HG03159 (cell line): ENCODE results near the gene CDH16.

Experiments used
- ATAC-seq: cut with Tn5 transposase; IDR thresholded peaks from one replicate; pipeline ENCODE4 v1.9.1; 2021; ENCODE audit warnings: mild to moderate bottlenecking, moderate library complexity; ENCODE audit not compliant: unreplicated experiment

The CDH16 gene

GRCh38 chr16:66913711-66914110 lies 5.0 kb downstream of the CDH16 start:
- ATAC-seq, result no peak

- no peak for ATAC-seq
These were observed 5.6 kb downstream of the CDH16 start for GRCh38 chr16:66913081-66913480.

DNA sequence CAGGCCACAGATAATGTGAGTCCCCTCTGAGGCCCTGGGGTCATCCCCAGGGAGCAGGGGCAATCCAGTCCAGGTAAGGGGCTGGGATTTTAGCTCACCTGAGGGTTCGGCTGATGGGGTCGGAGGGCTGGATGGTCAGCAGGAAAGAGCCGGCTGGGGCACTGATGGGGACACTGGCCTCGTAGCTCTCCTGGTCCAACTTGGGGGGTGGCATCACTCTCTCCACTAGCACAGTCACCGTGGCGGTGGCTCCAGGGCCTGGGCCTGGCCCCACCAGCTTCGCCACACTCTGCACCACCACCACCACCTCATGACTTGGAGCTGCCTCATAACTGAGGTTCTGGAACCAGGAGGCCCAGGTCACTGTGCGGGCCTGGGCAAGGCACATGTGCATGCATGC lies 6.9 kb downstream of the CDH16 start:
- no peak for ATAC-seq

GRCh38 chr16:66911112-66911511 lies 7.6 kb downstream of the CDH16 start:
- ATAC-seq, result no peak

DNA sequence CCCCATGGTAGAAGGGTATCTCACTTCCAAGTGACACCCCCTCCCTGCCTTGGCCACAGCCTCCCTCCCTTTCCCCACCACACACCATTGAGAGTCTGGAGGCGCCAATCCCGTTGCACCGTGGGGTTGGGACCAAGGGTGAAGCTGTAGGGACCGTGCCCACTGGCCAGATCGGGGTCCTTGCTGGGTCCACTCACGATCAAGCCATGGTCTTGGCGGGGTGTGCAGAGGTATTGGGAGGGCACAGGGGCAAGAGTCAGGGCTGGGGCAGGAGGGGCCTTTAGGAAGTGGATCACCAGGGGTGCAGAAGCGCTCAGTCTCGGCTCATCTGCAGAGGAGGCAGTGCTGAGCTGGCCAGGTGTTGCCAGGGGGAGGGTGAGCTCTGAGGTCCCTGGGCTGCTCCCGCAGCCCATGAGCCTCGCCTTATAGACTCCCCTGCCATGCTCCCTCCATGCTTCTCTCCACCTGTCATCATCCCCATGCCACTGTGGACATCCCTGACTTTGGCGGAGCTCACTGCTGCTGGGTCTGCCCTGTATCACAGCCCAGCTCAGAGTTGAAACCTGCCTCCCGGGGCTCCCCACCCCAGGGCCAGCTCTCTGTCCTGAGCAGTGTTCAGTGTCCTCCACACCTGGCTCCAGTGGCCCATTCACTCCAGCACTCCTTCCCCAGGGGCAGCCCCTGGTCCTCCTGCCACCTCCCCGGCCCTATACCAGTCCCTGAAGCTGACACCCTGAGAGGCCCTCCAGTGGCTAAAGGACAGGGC lies 8.3 kb downstream of the CDH16 start:
- ATAC-seq, result no peak

GRCh38 chr16:66908762-66909559 lies 9.7 kb downstream of the CDH16 start:
- no peak for ATAC-seq

DNA sequence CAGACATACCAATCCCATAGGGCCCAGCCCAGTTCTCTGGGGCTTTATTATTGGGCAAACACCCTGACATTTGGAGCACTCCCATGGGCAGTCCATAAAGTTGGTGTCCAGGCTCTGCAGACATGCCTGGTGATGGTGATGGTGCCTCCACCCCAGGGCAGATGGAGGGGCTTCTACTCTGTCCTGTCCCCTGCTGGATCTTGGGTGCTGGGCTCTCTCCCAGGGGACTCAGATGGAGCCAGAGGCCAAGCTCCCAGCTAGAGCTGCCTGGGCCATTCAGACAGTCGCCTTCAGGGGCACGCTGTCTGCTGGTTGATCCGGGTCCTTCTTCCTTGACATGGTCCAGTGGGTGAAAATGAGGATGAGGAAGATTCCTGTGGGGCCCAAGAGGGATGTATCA lies 10.6 kb downstream of the CDH16 start:
- ATAC-seq, result no peak

DNA sequence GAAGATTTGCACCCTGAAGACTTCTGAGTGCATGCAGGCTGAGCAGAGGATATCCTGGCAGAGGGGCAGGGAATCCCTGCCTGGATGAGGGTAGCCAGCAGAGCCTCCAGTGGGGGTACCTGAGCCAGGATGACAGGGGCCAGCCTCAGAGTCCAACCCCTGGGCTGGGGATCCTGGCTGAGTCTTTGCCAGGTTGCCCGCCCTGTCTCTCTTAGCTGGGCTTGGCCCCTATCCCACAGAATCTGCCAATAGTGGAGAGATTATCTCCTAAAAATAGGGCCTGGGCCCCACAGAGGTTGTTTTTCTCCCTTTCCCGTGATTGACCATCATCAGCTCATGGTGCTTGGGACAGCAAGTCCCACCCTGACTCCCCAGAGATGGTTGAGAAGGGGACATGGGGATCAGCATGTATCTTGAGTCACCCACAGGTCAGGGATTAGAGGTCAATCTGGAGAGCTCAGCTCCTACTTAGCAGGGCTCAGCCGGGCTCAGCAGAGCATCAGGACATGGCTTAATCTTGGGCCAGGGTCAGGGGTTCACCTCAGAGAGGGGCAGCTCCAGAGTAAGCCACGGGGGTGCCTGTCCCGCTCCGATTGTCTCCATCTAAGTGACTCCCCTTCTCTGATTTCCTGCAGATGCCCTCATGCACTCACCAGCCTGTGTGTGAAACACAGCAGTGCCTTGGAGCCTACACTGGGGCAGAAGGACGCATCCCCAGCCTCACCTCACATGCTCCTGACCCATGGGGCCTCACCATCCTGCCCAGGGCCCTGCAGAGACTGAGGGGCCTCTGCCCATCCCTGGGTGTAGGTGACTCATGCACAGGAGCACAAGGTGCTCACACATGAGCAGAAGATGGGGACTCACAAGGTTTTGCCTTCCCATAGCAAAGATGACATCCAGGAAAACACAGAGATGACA lies 11.5 kb downstream of the CDH16 start:
- ATAC-seq, result no peak

DNA sequence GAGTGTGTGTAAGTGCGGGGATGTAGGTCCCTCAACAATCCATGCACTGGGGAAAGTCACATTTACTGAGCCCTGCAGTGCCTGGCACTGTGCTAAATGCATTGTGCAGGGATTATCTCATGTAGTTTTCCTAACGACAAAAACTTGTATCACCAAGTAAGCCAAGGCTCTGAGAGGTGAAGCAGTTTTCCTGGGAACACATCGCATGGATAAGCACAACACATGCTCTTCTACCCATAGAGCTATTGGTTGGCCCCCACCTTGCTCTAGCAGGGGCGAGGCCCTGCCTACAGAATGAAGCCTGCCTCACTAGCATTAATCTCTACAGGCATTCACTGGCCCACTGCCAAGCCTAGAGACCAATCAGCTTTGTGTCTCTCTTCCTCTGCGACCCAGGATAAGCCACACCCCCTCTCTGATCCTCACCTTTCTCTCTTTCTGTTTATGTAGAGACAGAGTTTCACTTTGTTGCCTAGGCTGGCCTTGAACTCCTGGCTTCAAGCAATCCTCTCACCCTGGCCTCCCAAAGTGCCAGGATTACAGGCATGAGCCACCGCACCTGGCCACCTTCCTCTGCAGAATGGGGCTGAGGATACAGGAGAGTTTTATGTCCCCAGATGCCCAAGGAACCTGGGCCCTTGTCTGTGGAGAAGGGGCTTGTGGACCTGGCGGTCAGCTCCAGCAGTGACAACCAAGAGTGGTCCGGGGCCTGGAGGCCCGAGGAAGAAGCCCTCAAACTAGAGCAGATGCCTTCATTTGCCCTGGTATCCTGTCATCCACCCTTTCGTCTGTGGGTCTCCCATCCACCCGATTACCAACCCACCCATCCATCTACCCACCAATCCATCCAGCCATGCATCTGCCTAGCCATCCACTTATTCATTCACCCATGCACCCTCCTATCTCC lies 12.8 kb downstream of the CDH16 start:
- ATAC-seq, result no peak

DNA sequence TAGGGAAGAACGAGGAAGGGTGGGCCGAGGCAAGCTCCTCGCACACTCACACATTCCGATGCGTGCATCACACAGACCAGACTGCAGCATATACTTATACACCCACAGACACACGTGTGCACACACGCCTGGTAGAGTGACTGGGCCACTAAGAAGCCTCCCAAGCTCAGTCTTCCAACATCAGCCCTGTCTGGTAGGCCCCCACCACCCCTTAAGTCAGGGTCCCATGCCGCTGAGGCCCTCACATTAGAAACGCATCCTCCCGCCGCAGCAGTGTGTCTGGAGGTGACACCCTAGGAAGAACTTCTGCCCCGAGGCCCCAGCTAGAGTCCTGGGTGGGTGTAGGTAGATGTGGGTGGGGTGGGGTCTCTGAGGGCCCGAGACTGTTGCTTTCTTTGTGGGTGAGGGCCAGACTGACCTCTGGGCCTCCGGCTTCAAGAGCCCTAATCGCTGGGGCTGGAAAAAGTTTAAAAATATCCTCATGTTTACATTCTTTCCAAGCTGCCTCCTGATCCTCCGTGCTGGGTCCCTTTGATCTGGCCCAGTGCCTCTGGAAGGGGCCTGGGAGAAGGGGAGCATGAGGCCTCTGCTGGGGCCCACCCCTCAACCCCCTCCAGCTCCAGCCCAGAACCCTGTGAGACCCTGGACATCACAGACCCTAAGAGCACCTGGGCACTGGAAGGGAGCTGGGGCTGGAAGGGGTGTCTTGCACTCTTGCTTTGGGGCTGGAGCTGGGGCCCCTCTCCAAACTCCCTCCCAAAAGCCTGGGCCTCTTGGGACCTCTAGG lies 13.6 kb downstream of the CDH16 start:
- ATAC-seq, result no peak

- ATAC-seq, result no peak
These were observed 14.2 kb downstream of the CDH16 start for GRCh38 chr16:66904428-66904845.

DNA sequence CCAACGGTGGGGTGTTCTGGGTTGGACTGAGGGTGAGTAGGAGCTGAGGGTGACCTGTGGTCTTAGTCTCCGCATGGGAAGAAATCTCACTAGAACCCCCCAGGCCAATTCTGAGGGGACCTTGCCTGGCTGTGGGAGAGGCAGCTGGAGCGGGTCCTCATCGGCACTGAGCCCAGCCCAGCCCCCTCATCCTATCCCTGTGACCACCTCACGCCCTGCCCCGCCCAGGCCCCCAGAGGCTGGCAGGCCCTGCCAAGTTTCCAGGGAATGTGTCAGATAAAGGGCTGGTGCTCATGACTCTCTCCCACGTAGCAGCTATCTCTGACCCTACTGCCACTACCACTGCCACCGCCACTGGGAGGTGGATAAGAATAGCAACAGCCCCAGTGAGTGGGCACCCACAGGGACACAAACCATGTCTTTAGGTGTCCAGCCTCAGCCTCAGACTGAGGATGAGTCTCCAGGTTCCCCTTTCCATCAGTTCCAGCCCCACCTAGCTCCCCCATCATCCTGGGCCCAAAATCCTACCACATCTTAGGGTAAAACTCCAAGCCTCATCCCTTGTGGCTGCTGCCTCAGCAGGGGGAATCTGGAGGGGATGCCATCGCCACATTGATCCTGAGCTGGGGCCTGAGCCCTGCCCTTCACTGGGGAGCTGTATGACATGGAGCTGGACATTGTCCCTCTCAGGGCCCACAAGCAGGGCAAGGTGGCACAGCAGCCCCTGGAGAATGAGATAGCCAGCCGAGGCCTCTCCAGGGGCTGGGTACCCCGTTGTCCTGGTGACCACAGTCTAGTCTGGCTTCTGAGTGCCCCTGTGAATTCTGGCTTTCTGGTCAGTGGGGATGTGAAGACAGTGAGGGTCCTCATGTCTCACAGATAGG lies 14.9 kb downstream of the CDH16 start:
- ATAC-seq, result no peak

GRCh38 chr16:66902648-66903543 lies 15.8 kb downstream of the CDH16 start:
- ATAC-seq, result no peak

DNA sequence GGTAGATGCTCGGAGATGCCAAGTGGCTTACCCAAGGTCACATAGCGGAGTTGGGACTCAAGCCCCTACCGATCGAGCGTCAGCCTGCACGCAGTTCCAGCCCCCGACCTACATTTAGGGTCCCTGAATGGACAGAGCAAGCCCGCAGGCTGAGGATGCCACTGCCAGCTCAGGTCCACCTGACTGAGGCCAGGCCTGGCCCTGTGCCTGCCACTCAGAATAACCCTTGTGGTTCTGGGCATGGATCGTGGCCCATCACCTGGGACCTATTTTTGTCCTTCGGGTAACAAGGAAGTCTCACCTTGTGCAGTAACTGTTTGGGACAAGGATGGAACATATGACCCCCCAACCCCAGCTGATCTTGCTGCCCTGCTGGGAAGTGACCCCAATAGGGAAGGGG lies 17.1 kb downstream of the CDH16 start:
- no peak for ATAC-seq

GRCh38 chr16:66900721-66901441 lies 17.8 kb downstream of the CDH16 start:
- no peak for ATAC-seq

GRCh38 chr16:66899945-66900710 lies 18.6 kb downstream of the CDH16 start:
- no peak for ATAC-seq
